ENCODE measurements around the gene ARHGAP44. TPM values are rescaled to one million over a fixed set of nuclear protein-coding genes. Genes with fewer than 3 reads are reported as not detected.

ARHGAP44 gene
- polyA plus RNA-seq, 1 donor (not counting 4 experiments of a cell fraction or from before 2014, with no cell fraction given): 2.2 TPM

- Histone ChIP-seq H3K9me1 (ENCODE audit: control insufficient read depth, extremely low read depth, insufficient read depth, low read length) (no peaks in the 10 kb centered on the region), H3K4me1 (ENCODE audit: control insufficient read depth, extremely low read depth, insufficient read depth, low read length) (no peaks in the 10 kb centered on the region), H3K4me3 (ENCODE audit: control insufficient read depth in 2 of 3, extremely low read depth in 1 of 3, insufficient read depth in 2 of 3, low read depth in 1 of 3, low read length in 3 of 3) (no peak overlapping the region), H3K27me3 (ENCODE audit: control insufficient read depth, extremely low read depth, insufficient read depth, low read length) (no peaks in the 10 kb centered on the region), H3K27ac (ENCODE audit: control insufficient read depth, insufficient read depth, low read length) (no peak overlapping the region), H4K20me1 (ENCODE audit: control insufficient read depth, extremely low read depth, insufficient read depth, low read length) (no peaks in the 10 kb centered on the region), H2AFZ (ENCODE audit: control insufficient read depth, low read length) (no peak overlapping the region), H3K9ac (ENCODE audit: control insufficient read depth, extremely low read depth, insufficient read depth, low read length) (no peak overlapping the region), H3K4me2 (ENCODE audit: control insufficient read depth, extremely low read depth, insufficient read depth, low read depth, low read length) (no peak overlapping the region), H3K79me2 (ENCODE audit: control insufficient read depth, insufficient read depth, low read length) (no peaks in the 10 kb centered on the region), H3K9me3 (ENCODE audit: control insufficient read depth, low read depth, low read length) (peaks cover 4% of the 10 kb centered on the region), H3K36me3 (ENCODE audit: control insufficient read depth in 2 of 2, extremely low read depth in 1 of 2, insufficient read depth in 2 of 2, low read length in 2 of 2) (no peaks in the 10 kb centered on the region)
- DNase-seq (ENCODE audit: low read depth, low spot score): no peak
- dilution Hi-C loops (cut with MboI; ENCODE audit: extremely low pct_ligation_motif_present, low sequenced_read_pairs): no loop called here
- no peak for FAIRE-seq
- TF ChIP-seq CTCF (optimal IDR thresholded peaks at IDR 0.05 in 1 of 3, IDR thresholded peaks at IDR 0.05 in 1 of 3, conservative IDR thresholded peaks at IDR 0.05 in 1 of 3; ENCODE audit: extremely low read depth in 1 of 3, insufficient read depth in 2 of 3, low read length in 3 of 3): no peak
- TF ChIP-seq EZH2 (IDR thresholded peaks at IDR 0.05; ENCODE audit: low read length): no peak
These were observed 41.5 kb downstream of the ARHGAP44 start for GRCh38 chr17:12830777-12831247.

- FAIRE-seq: no peak
- H2AFZ ChIP-seq (ENCODE audit: control insufficient read depth, low read length): no peak overlapping the region
- no peak overlapping the region for H3K9ac ChIP-seq (ENCODE audit: control insufficient read depth, extremely low read depth, insufficient read depth, low read length)
- H4K20me1 ChIP-seq (ENCODE audit: control insufficient read depth, extremely low read depth, insufficient read depth, low read length): no peaks in the 10 kb centered on the region
- H3K36me3 ChIP-seq (ENCODE audit: control insufficient read depth in 2 of 2, extremely low read depth in 1 of 2, insufficient read depth in 2 of 2, low read length in 2 of 2): no peaks in the 10 kb centered on the region
- peaks cover 4% of the 10 kb centered on the region for H3K9me3 ChIP-seq (ENCODE audit: control insufficient read depth, low read depth, low read length)
- no peak for DNase-seq (ENCODE audit: low read depth, low spot score)
- no peaks in the 10 kb centered on the region for H3K4me1 ChIP-seq (ENCODE audit: control insufficient read depth, extremely low read depth, insufficient read depth, low read length)
- no peaks in the 10 kb centered on the region for H3K27me3 ChIP-seq (ENCODE audit: control insufficient read depth, extremely low read depth, insufficient read depth, low read length)
- dilution Hi-C loops (cut with MboI; ENCODE audit: extremely low pct_ligation_motif_present, low sequenced_read_pairs): no loop called here
- no peaks in the 10 kb centered on the region for H3K79me2 ChIP-seq (ENCODE audit: control insufficient read depth, insufficient read depth, low read length)
- H3K4me2 ChIP-seq (ENCODE audit: control insufficient read depth, extremely low read depth, insufficient read depth, low read depth, low read length): no peak overlapping the region
- no peak overlapping the region for H3K27ac ChIP-seq (ENCODE audit: control insufficient read depth, insufficient read depth, low read length)
- H3K4me3 ChIP-seq (ENCODE audit: control insufficient read depth in 2 of 3, extremely low read depth in 1 of 3, insufficient read depth in 2 of 3, low read depth in 1 of 3, low read length in 3 of 3): no peak overlapping the region
- no peaks in the 10 kb centered on the region for H3K9me1 ChIP-seq (ENCODE audit: control insufficient read depth, extremely low read depth, insufficient read depth, low read length)
- TF ChIP-seq CTCF (optimal IDR thresholded peaks at IDR 0.05 in 1 of 3, IDR thresholded peaks at IDR 0.05 in 1 of 3, conservative IDR thresholded peaks at IDR 0.05 in 1 of 3; ENCODE audit: extremely low read depth in 1 of 3, insufficient read depth in 2 of 3, low read length in 3 of 3) (no peak), EZH2 (IDR thresholded peaks at IDR 0.05; ENCODE audit: low read length) (no peak)
These were observed 42.5 kb downstream of the ARHGAP44 start for GRCh38 chr17:12831839-12832238.
